Endodermal cell (in vitro differentiated cells): ENCODE results near the gene PICALM. TPM values are rescaled to one million over a fixed set of nuclear protein-coding genes. Genes with fewer than 3 reads are reported as not detected.

Source experiments
- DNase-seq: peaks from one replicate; pipeline ENCODE4 v3.0.0-alpha.2; 2017
- H3K27ac ChIP-seq: 2 replicates; pipeline ENCODE4 v1.5.1; 2013; ENCODE audit warnings: mild to moderate bottlenecking, low read depth, low read length, moderate library complexity
- H3K27me3 ChIP-seq: 2 replicates; pipeline ENCODE4 v1.6.1; 2013; ENCODE audit warnings: mild to moderate bottlenecking, low read length, moderate library complexity; ENCODE audit not compliant: insufficient read depth, control insufficient read depth, poor library complexity, severe bottlenecking
- H3K36me3 ChIP-seq: 2 replicates; pipeline ENCODE4 v1.7.0; 2013; ENCODE audit warnings: mild to moderate bottlenecking, low read length, moderate library complexity; ENCODE audit not compliant: control insufficient read depth, insufficient read depth
- H3K4me1 ChIP-seq: one replicate; pipeline ENCODE4 v1.7.0; 2013; ENCODE audit warnings: low read length; ENCODE audit not compliant: control insufficient read depth, insufficient read depth
- H3K4me3 ChIP-seq: 2 replicates; pipeline ENCODE4 v1.5.1; 2013; ENCODE audit warnings: mild to moderate bottlenecking, low read length, moderate library complexity
- H3K9ac ChIP-seq: 2 replicates; pipeline ENCODE4 v1.6.1; 2013; ENCODE audit warnings: mild to moderate bottlenecking, low read length, moderate library complexity; ENCODE audit not compliant: poor library complexity, severe bottlenecking; ENCODE audit errors: extremely low read depth
- H3K9me3 ChIP-seq: 2 replicates; pipeline ENCODE4 v1.6.1; 2013; ENCODE audit warnings: mild to moderate bottlenecking, low read length, moderate library complexity; ENCODE audit not compliant: control insufficient read depth
- H3K27ac Mint-ChIP-seq: 2 replicates; pipeline ENCODE4 v1.8.0; 2020; ENCODE audit warnings: mixed read lengths
- H3K27me3 Mint-ChIP-seq: 2 replicates; pipeline ENCODE4 v1.8.0; 2021; ENCODE audit warnings: mild to moderate bottlenecking, mixed read lengths; ENCODE audit not compliant: insufficient read depth
- H3K36me3 Mint-ChIP-seq: 2 replicates; pipeline ENCODE4 v1.8.0; 2020; ENCODE audit warnings: low read depth, mixed read lengths
- H3K4me1 Mint-ChIP-seq: 2 replicates; pipeline ENCODE4 v1.8.0; 2020; ENCODE audit warnings: mixed read lengths
- H3K4me3 Mint-ChIP-seq: 2 replicates; pipeline ENCODE4 v1.8.0; 2020; ENCODE audit warnings: mild to moderate bottlenecking, moderate library complexity, mixed read lengths
- H3K9me3 Mint-ChIP-seq: 2 replicates; pipeline ENCODE4 v1.8.0; 2020; ENCODE audit warnings: mild to moderate bottlenecking, mixed read lengths
- CTCF ChIP-seq: fragments of 200-600 bp; sonication (generic); conservative IDR thresholded peaks from 2 replicates; pipeline ENCODE4 v1.5.0; 2021; ENCODE audit warnings: antibody characterized with exemption, mild to moderate bottlenecking
- WGBS, 2 experiments: methylation state at CpG; one replicate each; pipeline versions ENCODE4 v1.1.5 to v1.1.7; 2013; ENCODE audit warnings: missing lambda C conversion rate in 2 of 2, mixed read lengths in 1 of 2; ENCODE audit not compliant: insufficient coverage in 1 of 2, insufficient read length in 1 of 2; 5-methylcytosine and 5-hydroxymethylcytosine counted together
- total RNA-seq, 2 donors: library from RNA; stranded (reverse); fragmentation: NEBNext Ultra II Directional in 1 of 2; extraction: Animal tissue kit (Norgen Biotek cat#: 25700) in 1 of 2; gene quantifications; 2 replicates in 1 of 2; 3 replicates in 1 of 2; pipeline ENCODE4 v1.2.1, GENCODE V29; 2021

Gene PICALM
- total RNA-seq, 2 donors from 2014 or later = 120 to 129 TPM

- Mint-ChIP-seq H3K27ac (no peak overlapping the region), H3K36me3 (peaks cover 7% of the 10 kb centered on the region), H3K27me3 (no peaks in the 10 kb centered on the region), H3K9me3 (no peaks in the 10 kb centered on the region), H3K4me1 (peaks cover 40% of the 10 kb centered on the region), H3K4me3 (no peak overlapping the region)
- H3K27ac ChIP-seq = no peak overlapping the region
- no peaks in the 10 kb centered on the region for H3K9me3 ChIP-seq
- no peak for DNase-seq
- 88 to 100% methylated on average over 1 of the region's 1 CpG for WGBS, 2 experiments
- no peak overlapping the region for H3K4me3 ChIP-seq
- H3K36me3 ChIP-seq = peaks cover 9% of the 10 kb centered on the region
- no peak overlapping the region for H3K9ac ChIP-seq
- H3K4me1 ChIP-seq = no peaks in the 10 kb centered on the region
- no peak for TF ChIP-seq CTCF
- H3K27me3 ChIP-seq = no peaks in the 10 kb centered on the region
Observed at GRCh38 chr11:86046116-86046515, 22.8 kb downstream of the PICALM start.

GRCh38 chr11:86043765-86044503, 24.9 kb downstream of the PICALM start:
- Mint-ChIP-seq H3K36me3 (peaks cover 6% of the 10 kb centered on the region), H3K4me3 (no peak overlapping the region), H3K27me3 (no peaks in the 10 kb centered on the region), H3K27ac (no peak overlapping the region), H3K4me1 (peaks cover 45% of the 10 kb centered on the region), H3K9me3 (no peaks in the 10 kb centered on the region)
- H3K4me3 ChIP-seq = no peak overlapping the region
- 94 to 96% methylated on average over 6 to 9 of the region's 9 CpGs for WGBS, 2 experiments
- no peaks in the 10 kb centered on the region for H3K9me3 ChIP-seq
- DNase-seq = no peak
- H3K9ac ChIP-seq = no peak overlapping the region
- H3K36me3 ChIP-seq = peaks cover 7% of the 10 kb centered on the region
- H3K27me3 ChIP-seq = no peaks in the 10 kb centered on the region
- no peak overlapping the region for H3K27ac ChIP-seq
- no peak for TF ChIP-seq CTCF
- H3K4me1 ChIP-seq = no peaks in the 10 kb centered on the region

- WGBS, 2 experiments = 22% methylated on average over 2 of the region's 2 CpGs; no CpG with 5 or more reads in 1 of the 2 experiments
- Histone ChIP-seq H3K27ac (no peak overlapping the region), H3K4me3 (no peak overlapping the region), H3K27me3 (no peaks in the 10 kb centered on the region), H3K9ac (no peak overlapping the region), H3K36me3 (peaks cover 6% of the 10 kb centered on the region), H3K4me1 (no peaks in the 10 kb centered on the region), H3K9me3 (no peaks in the 10 kb centered on the region)
- H3K4me1 Mint-ChIP-seq = peaks cover 39% of the 10 kb centered on the region
- no peaks in the 10 kb centered on the region for H3K27me3 Mint-ChIP-seq
- TF ChIP-seq CTCF = peak; percentile 99
- H3K4me3 Mint-ChIP-seq = no peak overlapping the region
- H3K27ac Mint-ChIP-seq = peak overlapping the region; percentile 64
- H3K9me3 Mint-ChIP-seq = no peaks in the 10 kb centered on the region
- peak; percentile 85 for DNase-seq
- H3K36me3 Mint-ChIP-seq = peaks cover 3% of the 10 kb centered on the region
Observed at GRCh38 chr11:86041975-86042378, 26.9 kb downstream of the PICALM start.
